Esophagus muscularis mucosa (tissue), 4 donors: Measurements from ENCODE around the gene RUNX2. TPM values are rescaled to one million over a fixed set of nuclear protein-coding genes. Genes with fewer than 3 reads are reported as not detected.

ENCODE experiments used
- DNase-seq: peaks from one replicate; pipeline ENCODE4 v3.0.0-alpha.2; 2017; ENCODE audit errors: extremely low spot score
- H3K27ac ChIP-seq, 4 donors: fragments of 200-600 bp; sonication (generic); replicated peaks in 1 of 4; 1 replicate in 3 of 4; 2 replicates in 1 of 4; pipeline ENCODE4 v1.5.1; 2016 to 2019; ENCODE audit warnings: mild to moderate bottlenecking in 1 of 4
- H3K27me3 ChIP-seq, 4 donors: fragments of 200-600 bp; sonication (generic); one replicate each; pipeline versions ENCODE4 v1.5.1 to v1.6.0; 2016 to 2019
- H3K36me3 ChIP-seq, 4 donors: fragments of 200-600 bp; sonication (generic); one replicate each; pipeline ENCODE4 v1.5.1; 2016 to 2019
- H3K4me1 ChIP-seq, 4 donors: fragments of 200-600 bp; sonication (generic); one replicate each; pipeline ENCODE4 v1.5.1; 2016 to 2019
- H3K4me3 ChIP-seq, 4 donors: fragments of 200-600 bp; sonication (generic); 1 replicate in 2 of 4; 2 replicates in 2 of 4; pipeline ENCODE4 v1.5.1; 2016 to 2019; ENCODE audit warnings: mild to moderate bottlenecking in 4 of 4, moderate library complexity in 1 of 4
- H3K9me3 ChIP-seq, 4 donors: fragments of 200-600 bp; sonication (generic); 1 replicate in 3 of 4; 2 replicates in 1 of 4; pipeline ENCODE4 v1.5.1; 2016 to 2019
- CTCF ChIP-seq, 3 experiments: fragments of 200-600 bp in 2 of 3; fragments of 450-650 bp in 1 of 3; sonication (generic) in 2 of 3; IDR thresholded peaks; one replicate each; pipeline ENCODE4 v1.5.1; 2017 to 2019; ENCODE audit warnings: antibody characterized with exemption in 3 of 3, mild to moderate bottlenecking in 2 of 3, moderate library complexity in 1 of 3
- EP300 ChIP-seq: sonication (generic); formaldehyde crosslinking; IDR thresholded peaks from one replicate; pipeline ENCODE4 v1.6.1; 2017; ENCODE audit warnings: antibody characterized with exemption
- POLR2A ChIP-seq: fragments of 450-650 bp; IDR thresholded peaks from one replicate; pipeline ENCODE4 v1.6.1; 2017; ENCODE audit warnings: antibody characterized with exemption, moderate library complexity, mild to moderate bottlenecking, low read depth
- POLR2AphosphoS5 ChIP-seq, 2 donors: sonication (generic); formaldehyde crosslinking; IDR thresholded peaks; one replicate each; pipeline ENCODE4 v1.6.1; 2017; ENCODE audit warnings: antibody characterized with exemption in 2 of 2
- WGBS: methylation state at CpG from one replicate; pipeline ENCODE4 v1.1.5; 2018; 5-methylcytosine and 5-hydroxymethylcytosine counted together
- intact Hi-C: fragments of 100-400 bp; cut with DNase I; formaldehyde crosslinking; loops from one replicate; pipeline ENCODE4 v1.15.1; 2023
- total RNA-seq, 4 donors: library from RNA; depleted of rRNA; stranded (reverse); fragments of >200 nt; gene quantifications; one replicate each; pipeline versions ENCODE4 v1.1.0 to v1.2.1, GENCODE V29; 2016

RUNX2 gene
- total RNA-seq, 4 donors from 2014 or later, result 1.0 to 1.6 (median 1.4) TPM

GRCh38 chr6:45478240-45478639 is 150.1 kb downstream of the RUNX2 start:
- 75% methylated on average over 2 of the region's 2 CpGs for WGBS
- Histone ChIP-seq H3K4me1 (peaks cover 0 to 14% (median 12%) of the 10 kb centered on the region in 4 donors), H3K4me3 (no peak overlapping the region), H3K27me3 (no peaks in the 10 kb centered on the region), H3K9me3 (no peaks in the 10 kb centered on the region), H3K27ac (no peak overlapping the region), H3K36me3 (no peaks in the 10 kb centered on the region)
- TF ChIP-seq EP300 (no peak), POLR2AphosphoS5 (IDR thresholded peaks at IDR 0.05) (no peak), CTCF (IDR thresholded peaks at IDR 0.05) (no peak), POLR2A (no peak)
- DNase-seq, result no peak
- intact Hi-C loops, result no loop called here

- Histone ChIP-seq H3K4me3 (no peak overlapping the region), H3K9me3 (no peaks in the 10 kb centered on the region), H3K36me3 (no peaks in the 10 kb centered on the region), H3K27ac (no peak overlapping the region), H3K27me3 (no peaks in the 10 kb centered on the region), H3K4me1 (peaks cover 0 to 14% (median 12%) of the 10 kb centered on the region in 4 donors)
- 52% methylated on average over 7 of the region's 7 CpGs for WGBS
- intact Hi-C loops, result no loop called here
- TF ChIP-seq POLR2AphosphoS5 (IDR thresholded peaks at IDR 0.05) (no peak), POLR2A (no peak), CTCF (IDR thresholded peaks at IDR 0.05) (no peak), EP300 (no peak)
- DNase-seq, result no peak
Measured at GRCh38 chr6:45479834-45480751, 152.0 kb downstream of the RUNX2 start.

DNA sequence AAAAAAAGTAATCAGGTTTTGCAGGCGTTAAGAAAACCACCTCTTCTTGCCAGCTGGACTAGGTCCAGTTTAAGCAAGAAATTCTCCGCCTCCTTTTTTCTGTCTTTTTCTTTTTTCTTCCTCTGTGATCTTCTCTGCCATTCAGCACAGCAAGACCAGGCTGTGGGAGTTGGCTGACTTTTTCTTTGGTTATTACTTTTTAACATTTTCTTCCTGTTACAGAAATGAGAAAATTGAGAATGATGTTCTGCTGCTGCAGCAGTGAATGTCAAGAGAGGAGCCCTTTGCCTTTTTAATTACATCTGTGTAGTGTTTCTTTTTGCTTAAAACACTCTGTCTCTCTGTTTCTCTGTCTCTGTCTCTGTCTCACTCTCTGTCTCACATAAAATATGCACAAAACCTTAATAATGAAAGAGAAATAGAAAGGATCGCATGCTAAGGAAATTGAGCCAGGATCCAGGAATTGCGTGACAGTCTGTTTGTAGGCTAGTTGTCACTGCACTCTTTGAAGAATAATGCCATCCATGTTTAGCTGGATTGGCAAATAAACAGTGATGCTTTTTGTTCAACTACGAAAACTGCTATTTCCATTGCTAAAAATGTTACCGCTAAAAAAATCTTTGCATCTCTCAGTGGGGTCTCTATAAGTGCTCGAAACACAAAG is 152.8 kb downstream of the RUNX2 start:
- Histone ChIP-seq H3K36me3 (no peaks in the 10 kb centered on the region), H3K4me3 (peak overlapping the region in 1 of 4 donors; percentile 19), H3K9me3 (no peaks in the 10 kb centered on the region), H3K27me3 (no peaks in the 10 kb centered on the region), H3K4me1 (peaks cover 0 to 14% (median 12%) of the 10 kb centered on the region in 4 donors), H3K27ac (no peak overlapping the region)
- DNase-seq, result no peak
- TF ChIP-seq POLR2A, result no peak
- TF ChIP-seq POLR2AphosphoS5 (IDR thresholded peaks at IDR 0.05), result no peak
- TF ChIP-seq CTCF (IDR thresholded peaks at IDR 0.05), result no peak
- TF ChIP-seq EP300, result no peak
- 45% methylated on average over 7 of the region's 7 CpGs for WGBS
- intact Hi-C loops, result no loop called here

DNA sequence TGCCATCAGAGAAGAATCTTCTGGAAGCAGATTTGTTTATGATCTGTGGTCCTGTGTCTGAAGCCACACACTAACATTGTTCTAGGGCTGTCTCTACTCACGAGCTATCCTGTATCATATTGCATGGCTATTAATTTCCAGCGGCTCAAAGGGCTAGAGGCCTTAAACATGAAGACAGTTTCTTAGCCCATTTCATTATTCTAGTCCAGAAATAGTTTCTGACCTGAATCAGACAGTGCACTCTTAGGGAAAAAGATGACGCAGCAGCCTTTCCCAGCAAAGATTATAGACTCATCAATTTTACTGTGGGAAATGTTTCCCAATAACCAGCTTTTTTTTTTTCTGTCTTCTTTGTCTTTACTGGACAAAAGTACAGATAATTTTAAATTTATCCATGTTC is 154.9 kb downstream of the RUNX2 start:
- WGBS, result 75% methylated on average over 3 of the region's 3 CpGs
- intact Hi-C loops, result no loop called here
- Histone ChIP-seq H3K27me3 (no peaks in the 10 kb centered on the region), H3K4me1 (peaks cover 0 to 14% (median 12%) of the 10 kb centered on the region in 4 donors), H3K36me3 (no peaks in the 10 kb centered on the region), H3K4me3 (no peak overlapping the region), H3K27ac (no peak overlapping the region), H3K9me3 (no peaks in the 10 kb centered on the region)
- TF ChIP-seq POLR2A (no peak), EP300 (no peak), POLR2AphosphoS5 (IDR thresholded peaks at IDR 0.05) (no peak), CTCF (IDR thresholded peaks at IDR 0.05) (no peak)
- no peak for DNase-seq
